AG09319 (cell line): ENCODE results near the gene KIF22.

Source experiments
- DNase-seq: peaks from one replicate; pipeline ENCODE4 v3.0.0-alpha.2; 2010; ENCODE audit warnings: low read depth; ENCODE audit errors: extremely low read depth
- CTCF ChIP-seq: IDR thresholded peaks from 2 replicates; pipeline ENCODE4 v1.5.1; 2011; ENCODE audit warnings: low read depth, mild to moderate bottlenecking, inconsistent platforms, low read length, moderate library complexity

Gene KIF22

GRCh38 chr16:29854520-29855100 lies 64.1 kb downstream of the KIF22 start:
- TF ChIP-seq CTCF: no peak

More at GRCh38 chr16:29854520-29855100, 64.1 kb downstream of the KIF22 start:
- DNase-seq: no peak
